Natural killer cell (primary cell): ENCODE results near the gene NLGN2. TPM values are rescaled to one million over a fixed set of nuclear protein-coding genes. Genes with fewer than 3 reads are reported as not detected.

Experiments
- ATAC-seq, 3 donors: fragments of 150-1000 bp in 2 of 3; fragments of 200-7000 bp in 1 of 3; cut with Tn5 transposase; 1 replicate in 1 of 3; 2 replicates in 2 of 3; pipeline ENCODE4 v1.10.0; 2021; ENCODE audit warnings: mild to moderate bottlenecking in 2 of 3, moderate library complexity in 2 of 3
- DNase-seq, 2 donors: peaks; one replicate each; pipeline versions ENCODE4 v3.0.0 to v3.0.0-alpha.2; 2013 to 2021; ENCODE audit warnings: mixed read lengths in 1 of 2
- H3K27ac ChIP-seq: one replicate; pipeline ENCODE4 v1.5.1; 2013; ENCODE audit warnings: mild to moderate bottlenecking, low read length
- H3K27me3 ChIP-seq: one replicate; pipeline ENCODE4 v1.6.1; 2013; ENCODE audit warnings: low read length; ENCODE audit not compliant: control insufficient read depth, insufficient read depth
- H3K36me3 ChIP-seq: one replicate; pipeline ENCODE4 v1.6.1; 2013; ENCODE audit warnings: low read length; ENCODE audit not compliant: control insufficient read depth, insufficient read depth
- H3K4me1 ChIP-seq: one replicate; pipeline ENCODE4 v1.6.1; 2013; ENCODE audit warnings: low read length; ENCODE audit not compliant: control insufficient read depth, insufficient read depth
- H3K4me3 ChIP-seq: one replicate; pipeline ENCODE4 v1.5.1; 2013; ENCODE audit warnings: low read length
- H3K9me3 ChIP-seq: one replicate; pipeline ENCODE4 v1.6.1; 2013; ENCODE audit warnings: low read length; ENCODE audit not compliant: control insufficient read depth, insufficient read depth
- H3K27ac Mint-ChIP-seq, 2 donors: one replicate each; pipeline ENCODE4 v1.8.0; 2022; ENCODE audit warnings: mild to moderate bottlenecking in 2 of 2, mixed read lengths in 2 of 2, moderate library complexity in 1 of 2
- H3K27me3 Mint-ChIP-seq, 2 donors: one replicate each; pipeline ENCODE4 v1.8.0; 2022; ENCODE audit warnings: low read depth in 2 of 2, mixed read lengths in 2 of 2
- H3K36me3 Mint-ChIP-seq: one replicate; pipeline ENCODE4 v1.8.0; 2022; ENCODE audit warnings: mixed read lengths
- H3K4me1 Mint-ChIP-seq, 2 donors: one replicate each; pipeline ENCODE4 v1.8.0; 2022; ENCODE audit warnings: mixed read lengths in 2 of 2
- H3K4me3 Mint-ChIP-seq: one replicate; pipeline ENCODE4 v1.8.0; 2022; ENCODE audit warnings: mild to moderate bottlenecking, moderate library complexity, mixed read lengths
- H3K9me3 Mint-ChIP-seq, 2 donors: one replicate each; pipeline ENCODE4 v1.8.0; 2022; ENCODE audit warnings: mixed read lengths in 2 of 2
- CTCF ChIP-seq: fragments of 200-600 bp; IDR thresholded peaks from one replicate; pipeline ENCODE4 v1.8.0; 2022; ENCODE audit warnings: antibody characterized with exemption
- WGBS: methylation state at CpG from one replicate; pipeline ENCODE4 v1.1.7; 2013; ENCODE audit warnings: missing lambda C conversion rate; ENCODE audit not compliant: insufficient coverage; 5-methylcytosine and 5-hydroxymethylcytosine counted together
- intact Hi-C: fragments of 100-400 bp; cut with micrococcal nuclease; formaldehyde crosslinking; loops from one replicate; pipeline ENCODE4 v1.14.2; 2022
- total RNA-seq, 4 donors: library from RNA; stranded (reverse); fragments of 120-200 nt in 1 of 4; gene quantifications; one replicate each; pipeline versions ENCODE4 v1.2.3 to v1.2.4, GENCODE V29; 2013 to 2022

Gene NLGN2
- total RNA-seq, 3 donors from 2014 or later (not counting 1 experiment from before 2014, with no cell fraction given) = 2.8 to 3.4 (median 3.1) TPM

GRCh38 chr17:7435676-7436555 lies 28.3 kb downstream of the NLGN2 start:
- peak; percentile 50 to 79 for DNase-seq
- Mint-ChIP-seq H3K27me3 (peaks cover 10 to 24% of the 10 kb centered on the region in 2 donors), H3K27ac (peak overlapping the region; percentile 93 to 95), H3K4me1 (peaks cover 29 to 49% of the 10 kb centered on the region in 2 donors), H3K9me3 (no peaks in the 10 kb centered on the region), H3K36me3 (no peaks in the 10 kb centered on the region), H3K4me3 (peak overlapping the region; percentile 91)
- Histone ChIP-seq H3K27me3 (peaks cover 26% of the 10 kb centered on the region), H3K4me1 (peaks cover 57% of the 10 kb centered on the region), H3K36me3 (no peaks in the 10 kb centered on the region), H3K27ac (peak overlapping the region; percentile 73), H3K4me3 (peak overlapping the region; percentile 50), H3K9me3 (no peaks in the 10 kb centered on the region)
- intact Hi-C loops = loop anchor here (1.0 to 5.0 kb wide), 8 partner anchors 19 to 251 kb away; partner anchors contain the start of genes KCTD11, POLR2A, SENP3 and TMEM256
- peak; percentile 25 to 41 (median 27) for ATAC-seq
- WGBS = 12% methylated on average over 49 of the region's 49 CpGs
- peak; percentile 30 for TF ChIP-seq CTCF

- peaks cover 18 to 30% of the 10 kb centered on the region in 2 donors for H3K27me3 Mint-ChIP-seq
- peak overlapping the region; percentile 93 to 95 for H3K27ac Mint-ChIP-seq
- Histone ChIP-seq H3K27ac (peak overlapping the region; percentile 73), H3K9me3 (no peaks in the 10 kb centered on the region), H3K36me3 (no peaks in the 10 kb centered on the region), H3K4me3 (peak overlapping the region; percentile 50), H3K27me3 (peaks cover 31% of the 10 kb centered on the region), H3K4me1 (peaks cover 57% of the 10 kb centered on the region)
- peak overlapping the region; percentile 91 for H3K4me3 Mint-ChIP-seq
- peaks cover 29 to 49% of the 10 kb centered on the region in 2 donors for H3K4me1 Mint-ChIP-seq
- no peaks in the 10 kb centered on the region for H3K9me3 Mint-ChIP-seq
- DNase-seq (peak; percentile 79 to 93), ATAC-seq (peak; percentile 64 to 85 (median 72))
- intact Hi-C loops = loop anchor here (2.0 to 5.0 kb wide), 3 partner anchors 48 to 84 kb away; partner anchors contain the start of genes KCTD11 and POLR2A
- TF ChIP-seq CTCF = peak; percentile 96
- 21% methylated on average over 92 of the region's 92 CpGs for WGBS
- H3K36me3 Mint-ChIP-seq = no peaks in the 10 kb centered on the region
These were observed 29.1 kb downstream of the NLGN2 start for GRCh38 chr17:7436556-7437368.

- H3K36me3 ChIP-seq = no peaks in the 10 kb centered on the region
- peaks cover 57% of the 10 kb centered on the region for H3K4me1 ChIP-seq
- Mint-ChIP-seq H3K27me3 (peaks cover 24 to 35% of the 10 kb centered on the region in 2 donors), H3K9me3 (no peaks in the 10 kb centered on the region), H3K4me3 (peak overlapping the region; percentile 91), H3K36me3 (no peaks in the 10 kb centered on the region), H3K27ac (peak overlapping the region in 1 of 2 donors; percentile 46), H3K4me1 (peaks cover 29 to 49% of the 10 kb centered on the region in 2 donors)
- no peak for ATAC-seq
- intact Hi-C loops = loop anchor here (2.0 to 5.0 kb wide), 3 partner anchors 47 to 85 kb away; partner anchors contain the start of genes KCTD11 and POLR2A
- DNase-seq = no peak
- no peak for TF ChIP-seq CTCF
- no peaks in the 10 kb centered on the region for H3K9me3 ChIP-seq
- peaks cover 35% of the 10 kb centered on the region for H3K27me3 ChIP-seq
- no peak overlapping the region for H3K27ac ChIP-seq
- H3K4me3 ChIP-seq = no peak overlapping the region
- WGBS = 48% methylated on average over 31 of the region's 31 CpGs
These were observed 29.8 kb downstream of the NLGN2 start for GRCh38 chr17:7437369-7437863.
